ENCODE results near the gene ITFG1. TPM values are rescaled to one million over a fixed set of nuclear protein-coding genes. Genes with fewer than 3 reads are reported as not detected.
"Not testable (repeated sequence)": the region's sequence is repeated elsewhere in the genome, so short reads cannot be mapped to it uniquely, and the experiment has no call there.

ITFG1 gene
- total RNA-seq, 2 donors from 2014 or later = 50.2 to 53.2 TPM

DNA sequence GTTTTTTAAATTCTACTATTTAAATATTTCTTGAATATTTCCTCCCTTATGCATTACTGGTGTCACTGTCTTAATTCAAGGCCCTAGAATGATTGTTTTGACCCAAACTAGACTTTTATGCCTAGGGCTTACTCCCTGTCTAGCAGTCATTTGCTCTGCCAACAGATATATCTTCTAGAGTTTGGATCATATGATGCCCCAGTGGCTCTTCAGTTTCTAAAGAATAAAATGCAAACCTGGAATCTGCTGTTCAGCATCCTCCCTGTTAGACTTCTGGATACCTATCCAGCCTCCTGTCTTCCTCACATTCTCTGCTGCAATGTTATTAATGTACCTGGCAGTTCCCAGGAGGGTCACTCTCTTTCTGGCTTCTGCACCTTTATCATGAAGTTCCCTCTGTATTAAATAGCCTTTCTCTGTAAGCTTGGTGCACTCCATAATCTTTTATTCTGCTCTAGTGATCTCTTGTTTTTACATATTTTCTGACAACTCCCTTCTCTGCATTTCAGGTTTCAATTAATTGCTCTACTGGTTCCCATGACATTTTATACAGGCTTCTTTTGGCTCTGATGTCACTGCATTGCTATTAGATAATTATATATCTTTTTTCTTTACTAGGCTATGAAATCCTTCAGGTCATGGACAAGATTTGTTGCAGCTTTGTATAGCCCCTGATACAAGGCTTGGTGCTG is 15.9 kb upstream of the ITFG1 start:
- ATAC-seq (no peak), DNase-seq (no peak)
- intact Hi-C loops (cut with DNase I) = no loop called here

DNA sequence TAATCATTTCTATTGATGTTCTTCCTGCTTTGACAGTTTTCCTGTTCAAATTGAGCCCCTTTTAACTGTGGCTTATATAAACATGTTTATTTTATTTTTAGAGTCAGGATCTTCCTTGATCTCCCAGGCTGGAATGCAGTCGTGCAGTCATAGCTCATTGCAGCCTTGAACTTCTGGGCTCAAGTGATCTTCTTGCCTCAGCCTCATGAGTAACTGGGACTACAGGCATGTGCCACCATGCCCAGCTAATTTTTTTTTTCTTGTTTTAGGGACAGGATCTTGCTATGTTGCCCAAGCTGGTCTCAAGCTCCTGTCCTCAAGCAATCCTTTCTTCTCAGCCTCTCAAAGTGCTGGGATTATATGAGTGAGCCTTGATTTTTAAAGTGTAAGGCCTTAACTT is 14.9 kb upstream of the ITFG1 start:
- no peak for DNase-seq
- intact Hi-C loops (cut with DNase I) = no loop called here
- no peak for ATAC-seq

DNA sequence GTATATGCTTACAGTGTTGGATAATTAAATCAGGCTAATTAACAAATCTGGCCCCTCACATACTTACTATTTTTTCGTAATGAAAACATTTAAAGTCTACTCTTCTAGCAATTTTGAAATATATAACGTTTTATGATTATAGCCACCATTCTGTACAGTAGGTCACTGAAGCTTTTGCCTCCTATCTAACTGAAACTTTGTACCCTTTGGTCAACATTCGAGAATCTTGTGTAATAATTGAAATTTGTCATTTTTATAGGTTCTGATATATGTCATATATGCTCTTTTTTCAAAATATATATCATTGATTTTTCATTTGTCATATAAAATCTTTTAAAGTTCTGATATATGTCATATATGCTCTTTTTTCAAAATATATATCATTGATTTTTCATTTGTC is 12.9 kb upstream of the ITFG1 start:
- ATAC-seq = no peak
- no peak for DNase-seq
- intact Hi-C loops (cut with DNase I) = no loop called here

DNA sequence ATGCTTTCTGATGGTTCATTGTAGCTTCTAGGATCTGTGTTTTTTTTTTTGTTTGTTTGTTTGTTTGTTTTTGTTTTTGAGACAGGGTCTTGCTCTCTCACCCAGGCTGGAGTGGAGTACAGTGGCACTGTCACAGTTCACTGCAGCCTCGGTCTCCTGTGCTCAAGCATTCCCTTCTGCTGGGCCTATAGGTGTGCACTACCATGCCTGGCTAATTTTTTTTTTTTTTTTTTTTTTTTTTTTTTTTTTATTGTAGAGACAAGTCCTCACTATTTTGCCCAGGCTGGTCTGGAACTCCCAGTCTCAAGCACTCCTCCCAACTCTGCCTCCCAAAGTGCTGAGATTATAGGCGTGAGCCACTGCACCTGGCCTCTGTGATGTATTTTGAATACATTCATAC is 12.1 kb upstream of the ITFG1 start:
- ATAC-seq; intact Hi-C loops (cut with DNase I); DNase-seq: not testable (repeated sequence)

DNA sequence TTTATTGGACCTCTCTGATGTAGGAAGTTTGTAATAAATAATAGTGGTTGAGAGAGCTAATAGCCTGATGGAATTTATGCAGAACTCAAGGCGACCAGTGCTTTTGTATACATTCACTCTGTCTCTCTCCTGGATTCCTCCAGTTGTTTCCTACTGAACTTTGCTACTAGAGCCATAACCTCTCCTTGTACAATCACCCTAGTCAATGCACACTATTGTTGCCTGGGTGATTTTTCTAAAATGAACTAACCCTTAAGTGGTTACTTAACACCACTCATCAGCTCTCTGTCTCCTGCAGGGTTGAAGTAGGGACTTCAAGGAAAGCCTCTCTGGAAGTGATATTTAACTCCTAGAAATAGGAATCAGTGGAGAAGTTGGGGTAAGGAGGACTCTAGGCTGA is 9.9 kb upstream of the ITFG1 start:
- ATAC-seq = no peak
- DNase-seq = no peak
- intact Hi-C loops (cut with DNase I) = no loop called here

DNA sequence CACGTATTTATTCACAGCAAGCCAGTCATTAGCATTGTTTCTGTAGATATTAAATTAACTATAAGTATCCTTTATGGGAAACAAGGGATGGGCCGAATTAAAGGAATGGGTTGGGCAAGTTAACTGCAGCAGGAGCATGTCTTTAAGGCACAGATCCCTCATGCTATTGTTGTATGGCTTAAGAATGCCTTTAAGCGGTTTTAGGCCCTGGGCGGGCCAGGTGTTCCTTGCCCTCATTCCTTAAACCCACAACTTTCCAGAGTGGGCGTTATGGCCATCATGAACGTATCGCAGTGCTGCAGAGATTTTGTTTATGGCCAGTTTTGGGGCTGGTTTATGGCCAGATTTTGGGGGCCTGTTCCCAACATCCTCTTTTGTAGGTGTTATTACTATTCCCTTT is 9.3 kb upstream of the ITFG1 start:
- no peak for ATAC-seq
- DNase-seq = no peak
- intact Hi-C loops (cut with DNase I) = no loop called here

DNA sequence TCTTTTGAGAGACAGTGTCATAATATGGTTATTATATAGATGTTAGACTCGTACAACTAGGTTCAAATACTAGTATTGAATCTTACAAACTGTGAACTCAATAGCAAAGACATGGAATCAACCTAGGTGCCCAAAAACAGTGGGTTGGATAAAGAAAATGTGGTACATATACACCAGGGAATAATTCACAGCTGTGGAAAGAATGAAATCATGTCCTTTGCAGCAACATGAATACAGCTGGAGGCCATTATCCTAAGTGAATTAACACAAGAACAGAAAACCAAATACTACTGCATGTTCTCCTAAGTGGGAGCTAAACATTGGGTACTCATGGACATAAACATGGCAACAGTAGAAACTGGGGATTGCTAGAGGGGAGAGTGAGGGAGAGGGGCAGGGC is 8.4 kb upstream of the ITFG1 start:
- ATAC-seq = no peak
- intact Hi-C loops (cut with DNase I) = loop anchor here in 1 of 2 donors (10.0 kb wide), 1 partner anchor 56 kb away; no protein-coding TSS in a partner anchor
- no peak for DNase-seq

DNA sequence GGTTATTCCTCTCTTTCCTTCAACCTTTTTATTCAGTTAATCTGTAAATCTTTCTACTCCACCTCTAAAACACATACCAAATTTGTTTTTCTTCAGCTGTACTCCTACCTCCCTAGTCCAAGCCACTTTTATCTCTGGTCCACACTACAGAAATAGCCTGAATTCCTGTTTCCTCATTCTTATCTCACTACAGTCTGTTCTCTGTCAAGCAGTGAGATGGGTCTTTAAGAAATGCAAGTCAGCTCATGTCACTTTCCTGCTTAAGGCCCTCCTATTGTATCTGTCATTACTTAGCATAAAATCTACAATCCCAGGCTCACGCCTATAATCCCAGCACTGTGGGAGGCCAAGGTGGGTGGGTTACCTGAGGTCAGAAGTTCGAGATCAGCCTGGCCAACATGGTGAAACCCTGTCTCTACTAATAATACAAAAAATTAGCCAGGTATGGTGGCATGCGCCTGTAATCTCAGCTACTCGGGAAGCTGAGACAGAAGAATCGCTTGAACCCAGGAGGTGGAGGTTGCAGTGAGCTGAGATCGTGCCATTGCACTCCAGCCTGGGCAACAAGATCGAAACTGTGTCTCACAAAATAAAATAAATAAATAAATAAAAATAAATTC is 7.3 kb upstream of the ITFG1 start:
- DNase-seq = not testable (repeated sequence)
- intact Hi-C loops (cut with DNase I) = loop anchor here in 1 of 2 donors (10.0 kb wide), 1 partner anchor 57 kb away; no protein-coding TSS in a partner anchor
- ATAC-seq = peak in 1 of 2 donors; percentile 72

DNA sequence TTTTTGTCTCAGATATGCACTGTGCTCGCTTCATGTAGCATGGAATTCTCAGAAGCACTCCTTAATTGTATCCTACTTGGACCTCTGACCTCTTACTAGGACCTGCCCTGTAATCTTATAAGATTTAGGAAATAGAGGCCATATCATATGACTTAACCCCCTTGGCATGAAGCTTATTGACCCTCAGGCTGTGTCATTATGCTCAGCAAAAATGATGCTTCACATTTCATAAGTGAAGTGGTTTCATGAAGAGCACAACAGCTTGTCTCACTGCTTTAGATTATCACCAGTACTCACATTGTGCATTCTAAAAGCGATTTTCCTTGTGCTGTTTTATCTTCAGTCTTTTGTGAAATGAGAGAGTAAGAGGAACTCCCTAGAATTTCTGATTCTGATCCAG is 6.6 kb upstream of the ITFG1 start:
- intact Hi-C loops (cut with DNase I) = loop anchor here in 1 of 2 donors (10.0 kb wide), 1 partner anchor 57 kb away; no protein-coding TSS in a partner anchor
- no peak for DNase-seq
- ATAC-seq = no peak

DNA sequence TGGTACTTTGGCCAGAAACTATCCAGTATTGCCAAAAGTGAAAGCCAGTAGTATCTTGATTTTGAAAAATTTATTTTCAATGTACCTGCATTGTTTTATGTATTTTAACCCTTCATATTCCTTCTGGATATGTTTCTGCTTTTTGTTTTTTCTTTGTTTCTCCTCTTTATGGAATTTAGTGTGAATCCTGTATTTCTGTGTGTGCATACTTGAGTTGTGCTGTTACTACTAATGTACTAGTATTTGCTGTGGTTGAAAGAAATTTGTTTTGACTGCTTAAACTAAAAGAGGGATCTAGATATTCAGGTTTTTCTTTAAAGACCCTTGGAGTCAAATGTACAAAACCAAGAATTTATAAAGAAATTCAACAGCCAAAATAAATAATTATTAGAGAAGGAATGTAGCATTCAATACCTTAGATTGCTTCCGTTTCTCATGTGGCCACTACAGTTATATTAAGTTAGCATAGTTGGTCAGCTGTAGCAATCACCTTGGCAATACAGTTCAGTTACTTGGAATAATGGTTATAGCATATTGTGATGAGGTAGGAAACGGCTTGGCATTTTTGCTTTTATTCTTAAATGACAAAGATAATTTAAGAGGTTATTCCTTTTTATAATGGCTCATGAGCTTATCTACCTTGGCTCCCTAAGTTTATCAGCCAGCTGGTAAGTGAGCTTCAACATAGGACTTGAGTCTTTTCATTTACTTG is 5.2 kb upstream of the ITFG1 start:
- ATAC-seq (no peak), DNase-seq (no peak)
- intact Hi-C loops (cut with DNase I) = loop anchor here in 1 of 2 donors (10.0 kb wide), 1 partner anchor 59 kb away; no protein-coding TSS in a partner anchor

DNA sequence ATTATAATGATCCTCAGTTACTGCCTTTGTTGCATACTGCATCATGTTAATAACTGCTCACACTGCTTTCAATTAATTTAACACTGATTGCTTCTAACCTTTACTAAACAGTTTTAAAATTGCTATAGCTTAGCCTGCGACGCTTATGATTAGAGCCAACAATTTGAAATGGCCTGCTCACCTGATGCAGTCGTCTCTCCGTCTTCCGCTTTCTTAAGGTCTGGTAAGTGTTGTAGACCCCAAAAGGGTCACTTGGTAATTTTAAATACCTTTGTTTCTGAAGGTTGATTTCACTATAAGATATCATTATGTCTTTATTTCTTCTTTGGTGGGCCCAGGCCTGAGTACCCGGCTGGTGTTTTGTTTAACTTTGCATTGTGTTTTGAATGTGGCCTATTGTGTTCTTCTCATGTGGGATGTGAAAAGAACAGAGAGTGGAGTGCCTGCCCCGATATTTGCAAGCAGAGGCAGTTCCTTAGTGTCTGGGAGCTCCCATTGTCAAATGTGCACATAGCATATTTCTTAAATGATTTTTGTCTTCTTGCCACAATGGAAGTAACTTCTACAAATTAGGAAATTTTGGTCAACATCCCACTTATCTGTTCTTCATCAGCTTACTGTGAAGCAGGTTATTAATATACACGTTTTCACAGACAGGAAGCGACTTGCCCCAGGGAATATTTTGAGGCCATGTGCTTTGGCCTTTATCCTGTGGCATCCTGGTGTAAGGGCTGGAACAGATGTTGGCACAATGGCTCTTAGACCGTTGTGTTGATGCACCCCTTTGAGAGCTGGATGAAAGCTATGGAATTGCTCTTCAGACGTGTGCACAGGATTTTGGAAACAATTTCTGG is 3.1 kb upstream of the ITFG1 start:
- no peak for ATAC-seq
- intact Hi-C loops (cut with DNase I) = loop anchor here in 1 of 2 donors (10.0 kb wide), 1 partner anchor 61 kb away; no protein-coding TSS in a partner anchor
- DNase-seq = no peak

DNA sequence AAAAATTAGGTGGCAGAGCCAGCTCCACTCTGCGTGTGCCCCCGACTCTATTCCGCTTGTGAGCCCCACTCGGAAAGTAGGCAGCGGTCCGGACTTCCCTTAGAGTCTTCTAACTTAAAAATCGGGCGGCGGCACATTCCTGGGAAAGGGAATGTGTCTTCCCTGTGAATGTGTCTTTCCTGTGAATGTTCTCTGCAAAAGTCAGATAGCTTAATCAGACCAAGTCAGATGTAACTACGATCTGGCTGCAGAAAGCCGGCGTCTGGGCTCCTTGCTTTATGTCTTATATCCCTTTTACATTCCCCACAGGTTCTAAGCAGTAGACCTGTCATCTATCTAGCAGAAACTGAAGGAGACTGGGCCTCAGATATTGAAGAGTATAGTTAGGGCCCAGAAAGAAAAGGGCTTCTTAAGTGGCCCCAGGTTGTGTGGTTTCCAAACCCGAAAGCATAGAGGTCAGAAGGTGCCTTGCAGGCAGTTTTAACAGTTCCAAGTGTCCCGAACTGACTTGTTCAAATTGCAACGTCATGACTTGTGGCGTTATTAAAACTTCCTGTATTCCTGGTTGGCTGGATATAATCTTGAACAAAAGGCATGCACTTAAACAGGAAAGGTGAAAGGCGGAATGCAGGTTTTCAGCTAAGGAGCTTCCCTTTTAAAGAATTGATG is 869 bp upstream of the ITFG1 start:
- no peak for DNase-seq
- ATAC-seq = peak; percentile 36 to 50
- intact Hi-C loops (cut with DNase I) = loop anchor here in 1 of 2 donors (10.0 kb wide), 1 partner anchor 63 kb away; no protein-coding TSS in a partner anchor

DNA sequence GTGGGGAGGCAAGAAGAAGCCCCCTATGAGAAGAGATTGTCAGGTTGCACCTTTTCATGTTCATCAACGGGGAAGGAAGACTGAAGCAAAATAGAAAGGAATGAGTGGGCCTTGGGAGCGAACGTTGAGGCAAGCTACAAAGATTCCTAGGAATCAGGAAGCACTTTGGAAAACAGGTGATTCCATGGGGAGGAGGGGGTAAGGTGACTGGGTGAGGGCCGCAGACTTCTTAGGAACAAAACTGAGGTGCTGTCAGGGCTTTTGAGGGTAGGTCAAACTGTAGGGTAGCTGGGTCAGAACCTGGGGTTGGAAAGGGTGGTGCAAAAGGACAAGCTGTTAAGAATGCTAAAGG is 528 bp downstream of the ITFG1 start:
- DNase-seq = no peak
- ATAC-seq = no peak
- intact Hi-C loops (cut with DNase I) = loop anchor here in 1 of 2 donors (10.0 kb wide), 1 partner anchor 64 kb away; no protein-coding TSS in a partner anchor

DNA sequence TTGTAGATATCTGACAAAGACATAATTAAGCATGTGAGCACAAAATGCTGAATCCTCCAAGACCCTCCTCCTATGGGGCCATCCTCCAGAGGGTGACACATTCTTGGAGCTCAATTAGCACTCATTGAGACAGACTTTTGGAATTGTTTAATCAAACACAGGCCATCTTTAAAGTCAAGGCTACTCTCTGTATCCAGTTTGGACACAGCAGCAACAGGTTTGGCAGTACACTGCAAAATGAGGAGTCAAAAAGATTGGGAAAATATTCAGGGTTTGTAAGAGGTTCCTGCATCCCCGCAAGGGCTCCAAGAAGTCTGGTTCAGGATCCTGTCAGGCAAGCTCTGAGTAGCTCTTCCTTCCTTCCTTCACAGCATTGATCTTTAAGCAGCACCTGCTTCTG is 1.3 kb downstream of the ITFG1 start:
- DNase-seq (no peak), ATAC-seq (no peak)
- intact Hi-C loops (cut with DNase I) = loop anchor here in 1 of 2 donors (10.0 kb wide), 2 partner anchors 65 kb away; no protein-coding TSS in a partner anchor

DNA sequence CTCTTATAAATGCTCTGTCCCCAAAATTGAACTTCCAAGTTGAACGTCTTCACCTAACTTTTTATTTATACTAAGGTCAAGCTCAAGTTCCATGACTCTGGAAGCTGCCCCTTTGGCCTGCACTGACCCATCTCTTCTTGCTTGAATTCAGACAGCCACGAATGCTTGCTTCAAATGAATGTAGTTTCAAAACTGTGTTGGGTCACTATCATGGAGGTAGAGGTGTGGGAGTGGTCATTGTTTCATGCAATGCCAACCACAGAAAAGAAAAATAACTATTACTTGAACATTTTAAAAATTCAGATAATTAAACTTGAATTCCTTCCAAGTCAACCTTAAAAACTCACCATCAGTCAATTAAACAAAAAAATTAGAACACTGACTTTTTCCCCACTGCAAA is 2.5 kb downstream of the ITFG1 start:
- ATAC-seq (no peak), DNase-seq (no peak)
- intact Hi-C loops (cut with DNase I) = loop anchor here in 1 of 2 donors (10.0 kb wide), 1 partner anchor 64 kb away; no protein-coding TSS in a partner anchor

DNA sequence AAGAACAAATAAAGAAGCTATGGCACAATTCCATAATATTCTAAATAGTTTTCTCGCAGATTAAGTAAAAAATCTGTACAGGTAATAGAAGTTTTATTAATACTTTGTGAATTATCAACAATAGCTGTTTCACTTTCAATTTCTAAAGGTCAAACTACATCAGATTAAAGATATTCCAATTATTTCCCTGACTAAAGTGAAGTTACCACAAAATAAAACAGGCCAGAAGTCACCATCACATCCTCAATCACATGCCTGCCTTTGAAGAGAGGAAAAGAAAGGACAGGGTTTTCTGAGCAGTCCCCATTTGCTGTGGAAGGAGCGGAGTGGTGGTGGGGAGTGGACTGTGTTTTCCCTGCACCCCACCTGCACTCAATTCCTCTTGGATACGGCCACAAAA is 11.1 kb downstream of the ITFG1 start:
- no peak for DNase-seq
- no peak for ATAC-seq
- intact Hi-C loops (cut with DNase I) = loop anchor here in 1 of 2 donors (10.0 kb wide), 1 partner anchor 55 kb away; no protein-coding TSS in a partner anchor

DNA sequence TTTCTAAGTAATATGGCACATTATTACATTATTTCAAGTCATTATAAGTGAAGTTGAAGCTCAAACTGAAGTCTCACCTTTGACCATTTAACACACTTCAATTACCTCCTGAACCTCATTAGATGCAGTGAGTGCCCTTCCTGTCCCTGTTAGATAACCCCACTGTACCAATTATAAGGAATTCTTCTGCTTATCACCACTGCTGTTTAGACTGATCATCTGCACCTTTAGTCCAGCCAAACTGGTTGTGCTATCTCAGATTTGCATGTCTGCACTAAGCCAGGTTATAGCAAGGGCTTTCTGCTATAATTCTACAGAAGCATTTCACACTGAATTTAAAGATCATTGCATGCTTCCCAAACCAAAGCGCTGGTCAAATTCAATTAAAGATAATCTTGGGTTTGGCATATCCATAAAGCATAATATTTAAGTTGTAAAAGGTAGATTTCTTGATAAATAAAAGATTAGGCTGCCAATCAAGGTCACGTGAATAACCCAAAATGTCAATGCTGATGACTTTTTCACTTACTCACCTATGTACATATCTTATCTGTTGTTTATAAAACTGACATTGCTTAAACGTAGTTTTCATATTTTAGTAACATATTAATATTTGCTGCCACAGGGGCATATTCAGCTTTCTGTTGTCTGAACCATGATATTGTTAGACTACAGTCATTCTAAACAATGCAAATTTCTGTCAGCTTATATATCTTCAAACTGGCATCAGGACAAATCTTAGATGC is 11.9 kb downstream of the ITFG1 start:
- DNase-seq = no peak
- no peak for ATAC-seq
- intact Hi-C loops (cut with DNase I) = no loop called here

DNA sequence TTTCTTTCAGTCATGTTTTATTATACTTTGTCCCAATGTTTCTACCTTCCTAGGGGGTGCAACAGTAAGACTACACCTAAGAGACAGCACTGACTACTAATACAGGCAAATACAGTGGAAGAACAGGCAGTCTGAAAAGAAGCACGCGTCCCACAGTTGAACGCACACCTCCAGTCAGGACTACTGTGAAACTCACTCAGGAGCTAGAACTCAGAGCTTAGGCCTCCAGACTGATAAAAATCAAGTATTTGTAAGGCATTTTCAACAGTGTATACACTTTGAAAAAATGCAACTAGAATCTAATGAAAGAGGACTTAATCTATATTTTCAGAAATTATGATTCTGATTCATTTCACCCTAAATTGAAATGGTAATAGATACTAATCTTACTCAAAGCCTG is 14.4 kb downstream of the ITFG1 start:
- ATAC-seq (no peak), DNase-seq (no peak)
- intact Hi-C loops (cut with DNase I) = no loop called here
